Adrenal gland (tissue), 12 donors: ENCODE results near the gene MYZAP. TPM values are rescaled to one million over a fixed set of nuclear protein-coding genes. Genes with fewer than 3 reads are reported as not detected.

Source experiments
- DNase-seq, 7 donors: peaks; one replicate each; pipeline ENCODE4 v3.0.0-alpha.2; 2019 to 2020
- H3K27ac ChIP-seq, 5 donors: fragments of 200-600 bp; sonication (generic) in 4 of 5; 1 replicate in 3 of 5; 2 replicates in 2 of 5; pipeline versions ENCODE4 v1.5.1 to v1.8.0; 2016 to 2020; ENCODE audit warnings: mild to moderate bottlenecking in 1 of 5
- H3K27me3 ChIP-seq: fragments of 200-600 bp; 2 replicates; pipeline ENCODE4 v1.8.0; 2021
- H3K36me3 ChIP-seq, 2 donors: fragments of 200-600 bp; replicated peaks in 1 of 2; 1 replicate in 1 of 2; 2 replicates in 1 of 2; pipeline versions ENCODE4 v1.5.1 to v1.8.0; 2018 to 2022
- H3K4me1 ChIP-seq, 2 donors: fragments of 200-600 bp; replicated peaks in 1 of 2; 1 replicate in 1 of 2; 2 replicates in 1 of 2; pipeline versions ENCODE4 v1.5.1 to v1.8.0; 2018 to 2021
- H3K4me3 ChIP-seq, 4 donors: fragments of 200-600 bp; sonication (generic) in 3 of 4; one replicate each; pipeline ENCODE4 v1.5.1; 2016 to 2018
- H3K9me3 ChIP-seq, 3 donors: fragments of 200-600 bp; sonication (generic) in 1 of 3; replicated peaks in 1 of 3; 1 replicate in 2 of 3; 2 replicates in 1 of 3; pipeline versions ENCODE4 v1.5.1 to v1.8.0; 2016 to 2021
- CTCF ChIP-seq, 6 experiments: fragments of 450-650 bp in 4 of 6; fragments of 200-600 bp in 2 of 6; sonication (generic) in 1 of 6; IDR thresholded peaks; 1 replicate in 5 of 6; 2 replicates in 1 of 6; pipeline versions ENCODE4 v1.5.1 to v1.8.0; 2016 to 2021; ENCODE audit warnings: antibody characterized with exemption in 6 of 6, mild to moderate bottlenecking in 2 of 6, moderate library complexity in 1 of 6
- POLR2A ChIP-seq, 2 donors: fragments of 450-650 bp; IDR thresholded peaks; one replicate each; pipeline ENCODE4 v1.6.1; 2017; ENCODE audit warnings: antibody characterized with exemption in 2 of 2, mild to moderate bottlenecking in 2 of 2, moderate library complexity in 1 of 2
- WGBS, 4 donors: extraction: QIAGEN DNeasy Blood & Tissue Kit in 2 of 4; methylation state at CpG; one replicate each; pipeline versions ENCODE4 v1.1.5 to v1.1.7; 2013 to 2017; 5-methylcytosine and 5-hydroxymethylcytosine counted together
- intact Hi-C, 2 donors: fragments of 100-400 bp; cut with DNase I; formaldehyde crosslinking; loops; one replicate each; pipeline versions ENCODE4 v1.14.1 to v1.15.0; 2022 to 2023
- polyA plus RNA-seq, 3 donors: library from polyadenylated mRNA; stranded (reverse); fragments of 200-250 nt in 2 of 3; fragments of 350-450 nt in 1 of 3; fragmentation: Illumina TruSeq in 1 of 3; extraction: RNeasy Lipid Tissue Mini Kit (QIAGEN cat#74804) in 1 of 3; gene quantifications; one replicate each; pipeline ENCODE4 v1.2.3, GENCODE V29; 2013 to 2014
- total RNA-seq, 9 donors: library from RNA; depleted of rRNA in 4 of 9; stranded (reverse); fragments of >200 nt in 4 of 9; fragments of 120-200 nt in 1 of 9; fragmentation: NEBNext Ultra II Directional in 1 of 9; extraction: Animal tissue kit (Norgen Biotek cat#: 25700) in 1 of 9; gene quantifications; one replicate each; pipeline versions ENCODE4 v1.1.0 to v1.2.4, GENCODE V29; 2013 to 2023
- donor health status: healthy with polysubstance abuse.
- donor health status: Bipolar disorder and iron deficiency.
- donor health status: DM: yes; HTN: yes; CAD: no.
- donor health status: DM: no; HTN: no; CAD: no.
- donor health status: DM: no; HTN: no; CAD: no.
- donor health status: DM: yes; HTN: yes; CAD: no.

Gene MYZAP
- total and polyA plus RNA-seq, 12 donors: 21.4 to 176 (median 70.6) TPM

- intact Hi-C loops: no loop called here
- TF ChIP-seq POLR2A (IDR thresholded peaks at IDR 0.05) (no peak), CTCF (IDR thresholded peaks at IDR 0.05) (no peak)
- Histone ChIP-seq H3K36me3 (peaks cover 0 to 23% of the 10 kb centered on the region in 2 donors), H3K27me3 (no peaks in the 10 kb centered on the region), H3K9me3 (no peaks in the 10 kb centered on the region), H3K27ac (no peak overlapping the region), H3K4me1 (no peaks in the 10 kb centered on the region), H3K4me3 (no peak overlapping the region)
- WGBS, 4 donors: 83 to 93% (median 92%) methylated on average over 8 of the region's 8 CpGs
- DNase-seq: no peak
These were observed 45.7 kb upstream of the MYZAP start for GRCh38 chr15:57545995-57546394.

- intact Hi-C loops: no loop called here
- Histone ChIP-seq H3K4me1 (no peaks in the 10 kb centered on the region), H3K27me3 (no peaks in the 10 kb centered on the region), H3K4me3 (no peak overlapping the region), H3K27ac (no peak overlapping the region), H3K9me3 (no peaks in the 10 kb centered on the region), H3K36me3 (peaks cover 0 to 23% of the 10 kb centered on the region in 2 donors)
- no peak for TF ChIP-seq POLR2A (IDR thresholded peaks at IDR 0.05)
- no peak for TF ChIP-seq CTCF (IDR thresholded peaks at IDR 0.05)
- DNase-seq: no peak
- 76 to 90% (median 83%) methylated on average over 2 to 11 of the region's 11 CpGs for WGBS, 4 donors
These were observed 44.4 kb upstream of the MYZAP start for GRCh38 chr15:57547243-57547755.

GRCh38 chr15:57548351-57548750, 43.4 kb upstream of the MYZAP start:
- TF ChIP-seq POLR2A (IDR thresholded peaks at IDR 0.05): no peak
- no peak for TF ChIP-seq CTCF (IDR thresholded peaks at IDR 0.05)
- no peak overlapping the region for H3K4me3 ChIP-seq
- intact Hi-C loops: no loop called here
- H3K27ac ChIP-seq: no peak overlapping the region
- 83 to 87% (median 85%) methylated on average over 2 of the region's 2 CpGs for WGBS, 4 donors
- peaks cover 0 to 23% of the 10 kb centered on the region in 2 donors for H3K36me3 ChIP-seq
- DNase-seq: no peak
- H3K27me3 ChIP-seq: no peaks in the 10 kb centered on the region
- H3K9me3 ChIP-seq: no peaks in the 10 kb centered on the region
- no peaks in the 10 kb centered on the region for H3K4me1 ChIP-seq

GRCh38 chr15:57548835-57549234, 42.9 kb upstream of the MYZAP start:
- Histone ChIP-seq H3K27me3 (no peaks in the 10 kb centered on the region), H3K27ac (no peak overlapping the region), H3K4me1 (no peaks in the 10 kb centered on the region), H3K4me3 (no peak overlapping the region), H3K36me3 (peaks cover 0 to 22% of the 10 kb centered on the region in 2 donors), H3K9me3 (no peaks in the 10 kb centered on the region)
- intact Hi-C loops: no loop called here
- no peak for DNase-seq
- 81 to 87% (median 83%) methylated on average over 5 of the region's 5 CpGs for WGBS, 4 donors
- TF ChIP-seq POLR2A (IDR thresholded peaks at IDR 0.05) (no peak), CTCF (IDR thresholded peaks at IDR 0.05) (no peak)
